HG03442 (cell line): ENCODE data around the gene CDKN2B-AS1.

Source experiments
- ATAC-seq: cut with Tn5 transposase; IDR thresholded peaks from one replicate; pipeline ENCODE4 v1.9.1; 2021; ENCODE audit warnings: mild to moderate bottlenecking, moderate library complexity; ENCODE audit not compliant: unreplicated experiment

Gene CDKN2B-AS1

GRCh38 chr9:22147813-22148527 is 153.4 kb downstream of the CDKN2B-AS1 start:
- peak; percentile 57 for ATAC-seq

- no peak for ATAC-seq
Observed at GRCh38 chr9:22148528-22148875, 153.9 kb downstream of the CDKN2B-AS1 start.

DNA sequence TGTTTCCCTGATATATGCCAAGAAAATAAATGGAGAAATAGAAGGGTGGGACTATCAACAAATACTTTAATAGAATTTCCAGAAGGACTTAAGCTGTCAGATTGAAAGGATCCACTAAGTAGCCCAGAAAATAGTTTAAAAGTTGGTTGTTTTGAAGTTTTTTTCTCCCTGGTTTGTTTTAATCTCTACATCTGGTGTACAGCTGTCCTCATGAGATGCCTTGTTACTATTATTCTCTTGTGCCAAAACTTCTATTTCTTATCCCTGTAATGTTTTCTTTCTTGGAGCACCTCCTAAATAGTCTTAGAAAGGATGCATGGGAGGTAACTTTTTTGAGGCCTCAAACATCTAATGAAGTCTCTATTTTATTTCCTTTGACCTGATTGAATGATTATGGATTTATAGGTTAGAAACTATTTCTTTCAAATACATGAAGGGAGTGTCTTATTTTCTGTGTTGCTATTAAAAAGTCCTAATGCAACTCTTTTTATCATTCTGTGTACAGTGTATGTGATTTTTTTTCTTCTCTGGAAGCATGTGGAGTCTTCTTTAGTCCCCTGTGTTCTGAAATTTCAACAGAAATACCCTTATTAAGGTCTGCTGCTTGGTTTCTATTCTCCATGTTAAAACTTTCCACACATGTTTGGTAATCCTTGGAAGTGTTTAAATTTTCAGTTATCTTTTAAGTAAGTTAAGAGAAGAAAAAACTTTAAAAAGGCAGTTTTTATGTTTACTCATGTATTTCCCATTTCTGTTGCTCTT is 154.5 kb downstream of the CDKN2B-AS1 start:
- ATAC-seq = no peak

DNA sequence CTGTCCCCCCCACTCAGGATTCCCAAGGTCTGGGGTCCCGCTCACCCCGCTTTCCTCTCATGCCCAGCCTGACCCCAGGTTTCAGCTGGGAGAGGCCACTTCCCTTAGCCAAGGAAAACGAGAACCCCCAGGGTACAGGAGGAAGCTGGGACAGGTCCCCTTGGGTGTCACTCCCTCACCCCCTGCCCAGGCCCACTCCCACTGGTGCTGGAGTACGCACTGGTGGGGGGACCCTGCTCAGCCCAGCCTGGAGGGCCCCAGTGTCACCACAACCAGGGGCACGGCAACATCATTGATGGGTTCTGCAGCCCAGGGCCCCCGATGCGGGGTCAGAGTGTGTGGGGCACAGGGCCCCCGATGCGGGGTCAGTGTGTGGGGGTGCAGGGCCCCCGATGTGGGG is 159.5 kb downstream of the CDKN2B-AS1 start:
- ATAC-seq = no peak

DNA sequence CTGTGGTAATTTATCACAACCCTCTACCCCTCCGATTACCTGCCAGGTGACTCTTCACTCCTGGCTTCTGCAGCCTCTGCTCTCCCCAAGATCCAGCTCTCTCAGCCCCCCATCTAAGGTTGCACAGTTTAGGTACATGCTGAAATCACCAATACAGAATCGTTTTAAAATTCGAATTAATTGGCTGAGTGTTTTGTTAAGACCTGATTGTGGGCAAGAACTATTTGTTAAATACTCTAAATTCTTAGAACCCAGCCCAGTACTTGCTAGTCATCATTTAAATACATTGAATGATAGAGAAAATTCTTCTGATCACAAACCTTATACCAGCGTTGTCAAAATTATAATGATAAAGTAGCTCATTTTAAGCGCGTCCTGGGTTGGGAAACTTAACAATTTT is 162.0 kb downstream of the CDKN2B-AS1 start:
- ATAC-seq = no peak

DNA sequence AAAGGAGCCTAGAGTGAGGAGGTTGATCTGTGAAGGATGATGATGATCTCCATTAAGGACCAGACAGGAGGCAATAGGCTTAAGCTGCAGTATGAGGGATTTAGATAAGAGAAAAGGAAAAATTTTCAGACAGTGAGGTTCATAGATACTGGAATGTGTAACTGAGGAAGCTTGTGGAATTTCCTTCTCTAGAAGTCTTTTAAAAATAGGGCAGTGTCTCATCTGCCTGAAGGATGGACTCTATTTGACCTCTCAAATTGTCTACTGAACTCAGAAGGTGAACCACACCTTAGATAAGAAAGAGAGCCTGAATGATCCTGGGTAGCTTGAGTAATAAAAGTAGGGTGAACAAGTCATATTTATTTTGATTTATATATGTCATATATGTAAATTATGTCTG is 162.7 kb downstream of the CDKN2B-AS1 start:
- ATAC-seq = no peak

GRCh38 chr9:22157828-22158227 is 163.2 kb downstream of the CDKN2B-AS1 start:
- ATAC-seq = no peak

DNA sequence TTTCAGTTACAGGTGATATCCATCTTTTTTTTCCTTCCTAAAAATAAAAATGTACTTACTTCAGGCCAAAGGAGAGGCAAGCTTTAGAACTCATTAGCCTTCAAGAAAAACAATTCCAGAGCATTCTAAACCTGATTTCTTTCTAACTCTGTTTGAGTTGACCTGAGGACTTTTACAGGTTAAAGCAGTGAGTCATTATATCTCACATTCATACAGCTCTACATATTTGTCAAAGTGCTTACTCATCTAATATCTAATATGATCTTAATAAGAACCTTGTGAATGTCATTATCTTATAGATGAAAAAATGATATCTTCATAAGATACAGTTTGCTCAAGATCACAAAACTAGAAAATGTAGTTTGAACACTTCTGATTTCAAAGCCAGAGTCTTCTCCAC is 163.7 kb downstream of the CDKN2B-AS1 start:
- ATAC-seq = no peak

- no peak for ATAC-seq
Observed at GRCh38 chr9:22158927-22159346, 164.3 kb downstream of the CDKN2B-AS1 start.

DNA sequence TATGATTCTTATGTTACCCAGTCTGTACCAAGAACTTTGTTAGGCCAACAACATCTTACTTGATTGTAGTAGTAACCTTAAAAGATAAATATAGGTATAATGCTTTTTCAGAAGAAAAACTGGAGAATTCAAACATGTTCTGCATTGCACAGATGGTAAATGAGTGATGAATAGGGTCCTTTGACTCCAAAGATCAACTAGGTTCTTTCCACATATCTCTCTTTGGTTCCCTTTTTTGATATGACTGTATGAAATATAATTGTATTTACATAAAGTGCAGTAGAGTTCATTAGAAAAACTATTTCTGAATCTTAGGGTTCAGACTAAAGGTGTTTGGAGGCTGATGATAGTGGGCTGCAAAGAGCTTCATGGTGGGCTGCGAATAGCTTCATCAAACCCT is 165.0 kb downstream of the CDKN2B-AS1 start:
- ATAC-seq = no peak

DNA sequence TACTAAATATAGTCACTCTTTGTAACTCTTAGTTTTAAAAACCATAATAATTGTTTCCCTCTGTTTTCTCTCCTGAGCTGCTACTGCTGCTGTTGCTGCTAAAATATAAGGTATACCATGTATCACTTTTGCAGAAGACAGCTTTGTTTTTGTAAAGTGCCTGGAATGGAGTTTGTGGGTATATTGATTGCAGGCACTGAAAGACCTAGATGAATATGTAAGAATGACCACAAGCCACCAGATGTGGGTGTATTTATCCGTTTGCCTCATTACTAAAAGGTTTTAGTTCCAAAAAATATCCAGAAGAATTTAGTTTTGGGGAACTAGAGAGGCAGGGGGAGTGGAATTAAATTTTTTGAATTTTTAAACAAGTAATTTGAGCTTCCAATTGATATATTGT is 165.6 kb downstream of the CDKN2B-AS1 start:
- no peak for ATAC-seq

GRCh38 chr9:22165144-22165543 is 170.6 kb downstream of the CDKN2B-AS1 start:
- ATAC-seq = no peak

DNA sequence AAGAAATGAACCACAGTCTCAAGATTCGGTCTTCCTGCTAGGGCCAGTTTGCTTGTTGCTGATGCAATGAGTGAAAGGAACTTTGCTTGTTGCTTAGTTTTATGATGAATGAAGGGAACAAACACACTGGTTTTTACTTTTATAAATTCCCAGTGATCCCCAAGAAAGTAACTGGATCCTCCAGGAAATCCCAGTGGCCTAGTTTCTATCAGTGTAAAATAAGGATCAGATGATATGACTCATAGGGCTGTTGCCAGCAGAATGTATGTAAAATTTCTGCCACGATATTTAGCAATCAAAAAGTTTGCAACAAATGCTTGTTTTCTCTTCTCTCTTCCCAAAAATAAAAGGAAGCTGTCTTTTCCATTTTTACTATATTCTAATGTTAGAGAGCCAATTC is 174.7 kb downstream of the CDKN2B-AS1 start:
- no peak for ATAC-seq

DNA sequence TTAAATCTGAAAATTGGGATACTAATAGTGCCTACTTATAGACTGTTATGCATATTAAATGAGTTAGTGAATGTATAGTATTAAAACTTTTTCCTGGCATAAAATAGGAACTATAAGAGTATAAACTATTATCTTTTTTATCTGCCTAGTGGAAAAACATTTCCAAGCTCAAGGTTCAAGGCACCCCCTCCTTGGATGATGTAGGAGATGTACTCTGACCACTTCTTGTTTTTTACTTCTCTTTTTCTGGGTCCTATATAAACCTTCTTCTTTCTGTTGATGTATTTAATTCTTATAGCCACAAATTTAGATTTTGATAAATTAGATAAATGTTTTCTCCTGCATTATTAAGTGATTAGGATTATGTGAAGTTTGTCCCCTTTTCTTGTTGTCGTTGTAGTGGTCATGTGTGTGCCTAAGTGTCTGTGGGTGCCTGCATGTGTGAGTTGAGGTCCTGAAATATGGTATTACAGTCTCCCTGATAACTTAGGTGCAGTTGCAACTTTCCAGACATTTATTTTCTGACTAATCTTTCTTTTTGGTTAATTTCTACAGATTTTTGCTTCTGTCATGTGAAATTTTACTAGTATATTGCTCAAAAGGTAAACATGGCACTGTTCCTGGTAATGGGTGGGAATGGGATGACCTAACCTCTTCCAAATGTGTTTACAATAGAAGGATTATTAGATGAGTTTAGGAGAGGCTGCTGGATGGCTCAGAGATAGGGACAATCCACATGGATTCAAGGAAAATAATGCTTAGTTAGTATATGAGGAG is 175.3 kb downstream of the CDKN2B-AS1 start:
- ATAC-seq = no peak
